KMS-11 (cell line): ENCODE data around the gene NT5DC1.

ENCODE experiments used
- H2AFZ ChIP-seq: fragments of 200-600 bp; sonication (generic); 2 replicates; pipeline ENCODE4 v1.6.1; 2016; ENCODE audit warnings: antibody characterized with exemption, mixed run types, low read depth
- H3K27ac ChIP-seq: fragments of 200-600 bp; sonication (generic); 2 replicates; pipeline ENCODE4 v1.6.1; 2016; ENCODE audit warnings: mild to moderate bottlenecking, mixed run types
- H3K27me3 ChIP-seq: fragments of 200-600 bp; sonication (generic); 2 replicates; pipeline ENCODE4 v1.6.1; 2017; ENCODE audit warnings: mild to moderate bottlenecking, low read depth, mixed run types, moderate library complexity; ENCODE audit not compliant: insufficient read depth
- H3K36me3 ChIP-seq: fragments of 200-600 bp; sonication (generic); 2 replicates; pipeline ENCODE4 v1.6.1; 2017; ENCODE audit warnings: mild to moderate bottlenecking, mixed run types; ENCODE audit not compliant: insufficient read depth
- H3K4me1 ChIP-seq: fragments of 200-600 bp; sonication (generic); 2 replicates; pipeline ENCODE4 v1.6.1; 2016; ENCODE audit warnings: mild to moderate bottlenecking, low read depth, mixed run types; ENCODE audit not compliant: poor library complexity, severe bottlenecking
- H3K4me2 ChIP-seq: fragments of 200-600 bp; sonication (generic); 2 replicates; pipeline ENCODE4 v1.7.0; 2016; ENCODE audit warnings: mild to moderate bottlenecking, mixed run types
- H3K4me3 ChIP-seq: fragments of 200-600 bp; sonication (generic); IDR thresholded peaks from 2 replicates; pipeline ENCODE4 v1.6.1; 2017; ENCODE audit warnings: low read depth, low read length, mixed read lengths; ENCODE audit not compliant: insufficient read depth
- H3K79me2 ChIP-seq: fragments of 200-600 bp; sonication (generic); 2 replicates; pipeline ENCODE4 v1.6.1; 2016; ENCODE audit warnings: low read depth, mixed run types; ENCODE audit not compliant: insufficient read depth
- H3K9ac ChIP-seq: fragments of 200-600 bp; sonication (generic); 2 replicates; pipeline ENCODE4 v1.6.1; 2016; ENCODE audit warnings: mild to moderate bottlenecking, mixed run types
- H4K20me1 ChIP-seq: fragments of 200-600 bp; sonication (generic); 2 replicates; pipeline ENCODE4 v1.6.1; 2016; ENCODE audit warnings: mild to moderate bottlenecking, mixed run types; ENCODE audit not compliant: insufficient read depth
- TF ChIP-seq, protein P1 (sequence below): fragments of 200-600 bp; sonication (generic); conservative IDR thresholded peaks from 2 replicates; pipeline ENCODE4 v1.6.1; 2017; ENCODE audit warnings: low read depth, mild to moderate bottlenecking, antibody characterized with exemption, low read length, moderate library complexity, mixed read lengths

Gene NT5DC1

DNA sequence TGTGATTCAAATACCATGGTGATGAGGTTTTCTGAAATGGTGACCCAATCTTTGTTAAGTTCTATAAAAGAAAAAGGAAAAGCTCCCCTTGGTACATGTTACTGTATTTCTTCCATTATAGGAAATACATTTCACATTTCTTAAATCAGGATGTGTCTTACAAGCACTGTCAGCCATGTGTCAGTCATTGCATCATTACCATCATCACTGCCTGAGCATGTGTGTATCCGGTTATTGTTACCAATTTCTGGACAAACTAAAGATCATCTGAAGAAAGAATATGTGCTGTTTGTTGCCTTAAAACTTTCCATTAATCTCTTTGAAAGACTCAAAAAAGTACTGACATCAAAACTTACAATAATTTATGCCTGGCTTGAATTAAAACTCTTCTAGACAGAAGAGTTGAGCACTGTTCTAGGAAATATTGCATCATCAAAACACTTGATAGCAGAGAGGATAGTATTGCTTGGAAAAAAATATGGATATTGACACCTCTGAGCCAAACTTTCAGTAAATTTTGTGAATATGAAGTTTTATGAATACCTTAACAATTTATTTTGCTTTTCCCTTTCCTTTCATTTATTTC, 186.2 kb downstream of the NT5DC1 start:
- Histone ChIP-seq H2AFZ (no peak overlapping the region), H3K36me3 (no peaks in the 10 kb centered on the region), H3K9ac (no peak overlapping the region), H3K27ac (no peak overlapping the region), H3K4me2 (no peak overlapping the region), H4K20me1 (no peaks in the 10 kb centered on the region), H3K79me2 (no peaks in the 10 kb centered on the region), H3K4me3 (no peak overlapping the region), H3K27me3 (no peaks in the 10 kb centered on the region), H3K4me1 (no peaks in the 10 kb centered on the region)
- TF ChIP-seq, protein P1, sequence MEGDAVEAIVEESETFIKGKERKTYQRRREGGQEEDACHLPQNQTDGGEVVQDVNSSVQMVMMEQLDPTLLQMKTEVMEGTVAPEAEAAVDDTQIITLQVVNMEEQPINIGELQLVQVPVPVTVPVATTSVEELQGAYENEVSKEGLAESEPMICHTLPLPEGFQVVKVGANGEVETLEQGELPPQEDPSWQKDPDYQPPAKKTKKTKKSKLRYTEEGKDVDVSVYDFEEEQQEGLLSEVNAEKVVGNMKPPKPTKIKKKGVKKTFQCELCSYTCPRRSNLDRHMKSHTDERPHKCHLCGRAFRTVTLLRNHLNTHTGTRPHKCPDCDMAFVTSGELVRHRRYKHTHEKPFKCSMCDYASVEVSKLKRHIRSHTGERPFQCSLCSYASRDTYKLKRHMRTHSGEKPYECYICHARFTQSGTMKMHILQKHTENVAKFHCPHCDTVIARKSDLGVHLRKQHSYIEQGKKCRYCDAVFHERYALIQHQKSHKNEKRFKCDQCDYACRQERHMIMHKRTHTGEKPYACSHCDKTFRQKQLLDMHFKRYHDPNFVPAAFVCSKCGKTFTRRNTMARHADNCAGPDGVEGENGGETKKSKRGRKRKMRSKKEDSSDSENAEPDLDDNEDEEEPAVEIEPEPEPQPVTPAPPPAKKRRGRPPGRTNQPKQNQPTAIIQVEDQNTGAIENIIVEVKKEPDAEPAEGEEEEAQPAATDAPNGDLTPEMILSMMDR, result no peak

DNA sequence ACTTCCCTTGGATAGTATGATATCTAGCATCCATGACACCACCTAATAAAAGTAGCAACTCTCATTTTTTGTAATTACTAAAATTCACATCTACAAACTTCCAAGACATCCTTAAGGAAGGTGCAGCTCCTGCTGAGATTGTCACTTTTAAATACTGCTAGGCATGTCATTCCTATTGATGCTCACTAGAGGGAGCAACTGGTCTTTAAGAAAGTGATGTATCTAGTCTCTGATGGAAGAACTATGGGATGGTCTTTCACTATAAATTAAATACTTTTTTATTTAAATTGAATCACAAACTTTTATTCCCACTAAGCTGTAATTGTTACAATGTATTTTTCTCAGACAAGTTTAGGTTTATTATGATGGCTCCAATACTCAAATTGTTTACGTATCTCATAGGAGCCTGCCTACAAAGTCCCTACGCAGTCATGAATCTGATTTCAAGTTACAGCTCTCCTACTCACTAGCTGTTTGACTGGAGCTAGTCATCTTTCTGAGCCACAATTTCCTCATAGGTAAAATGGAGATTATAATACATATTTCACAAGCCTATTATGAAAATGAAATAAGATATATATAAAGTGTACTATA, 187.1 kb downstream of the NT5DC1 start:
- H3K79me2 ChIP-seq, result no peaks in the 10 kb centered on the region
- no peak overlapping the region for H3K4me3 ChIP-seq
- H3K4me1 ChIP-seq, result no peaks in the 10 kb centered on the region
- H3K27me3 ChIP-seq, result no peaks in the 10 kb centered on the region
- H3K27ac ChIP-seq, result no peak overlapping the region
- H4K20me1 ChIP-seq, result no peaks in the 10 kb centered on the region
- no peaks in the 10 kb centered on the region for H3K36me3 ChIP-seq
- no peak overlapping the region for H3K4me2 ChIP-seq
- no peak overlapping the region for H3K9ac ChIP-seq
- TF ChIP-seq, protein P1, result peak; percentile 71
- H2AFZ ChIP-seq, result no peak overlapping the region

DNA sequence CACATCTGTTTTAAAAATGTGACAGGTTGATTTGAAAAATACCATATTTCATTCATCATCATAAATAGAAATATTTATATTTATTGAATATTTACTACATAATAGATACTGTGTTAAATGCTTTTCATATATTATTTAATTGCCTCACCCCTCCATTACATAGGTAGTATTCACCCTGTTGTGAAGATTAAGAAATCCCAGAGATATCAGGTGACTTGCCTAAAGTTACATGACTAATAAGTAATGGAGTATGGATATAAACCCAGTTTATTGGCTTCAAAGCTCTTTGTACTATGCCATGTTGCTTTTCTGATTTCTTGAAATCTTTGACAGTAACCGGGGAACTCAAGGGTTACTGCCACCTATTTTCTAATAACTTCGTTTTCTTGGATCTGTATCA, 189.2 kb downstream of the NT5DC1 start:
- no peak overlapping the region for H3K27ac ChIP-seq
- H3K27me3 ChIP-seq, result no peaks in the 10 kb centered on the region
- no peaks in the 10 kb centered on the region for H3K4me1 ChIP-seq
- H3K4me2 ChIP-seq, result no peak overlapping the region
- no peaks in the 10 kb centered on the region for H3K36me3 ChIP-seq
- no peaks in the 10 kb centered on the region for H4K20me1 ChIP-seq
- H3K4me3 ChIP-seq, result no peak overlapping the region
- TF ChIP-seq, protein P1, result no peak
- no peak overlapping the region for H2AFZ ChIP-seq
- H3K79me2 ChIP-seq, result no peaks in the 10 kb centered on the region
- H3K9ac ChIP-seq, result no peak overlapping the region

DNA sequence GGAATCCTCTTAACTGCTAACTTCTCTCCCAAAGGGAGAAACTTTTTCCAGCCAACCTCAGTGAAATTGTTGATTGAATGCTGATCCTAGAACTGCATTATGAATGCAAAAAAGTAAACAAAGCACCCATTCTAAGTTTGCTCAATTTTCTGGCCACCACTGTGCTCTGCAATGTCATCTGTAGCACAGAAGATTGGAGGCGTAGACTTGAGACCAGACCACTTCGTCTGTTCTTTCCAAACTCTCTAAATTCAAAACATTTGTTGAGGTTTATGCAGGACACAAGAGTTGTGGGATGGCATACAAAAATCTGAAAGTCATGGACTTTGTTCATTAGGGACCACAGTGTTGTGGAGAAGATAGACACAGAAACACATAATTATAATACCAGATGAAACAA, 190.1 kb downstream of the NT5DC1 start:
- H2AFZ ChIP-seq, result no peak overlapping the region
- TF ChIP-seq, protein P1, result no peak
- H3K27me3 ChIP-seq, result no peaks in the 10 kb centered on the region
- H3K36me3 ChIP-seq, result no peaks in the 10 kb centered on the region
- no peak overlapping the region for H3K4me2 ChIP-seq
- no peaks in the 10 kb centered on the region for H3K79me2 ChIP-seq
- no peak overlapping the region for H3K4me3 ChIP-seq
- H3K4me1 ChIP-seq, result no peaks in the 10 kb centered on the region
- H3K27ac ChIP-seq, result no peak overlapping the region
- no peaks in the 10 kb centered on the region for H4K20me1 ChIP-seq
- no peak overlapping the region for H3K9ac ChIP-seq
